Fibroblast of the aortic adventitia (primary cell): ENCODE measurements around the gene SERPINA3. TPM values are rescaled to one million over a fixed set of nuclear protein-coding genes. Genes with fewer than 3 reads are reported as not detected.

Source experiments
- DNase-seq: peaks from one replicate; pipeline ENCODE4 v3.0.0-alpha.2; 2010; ENCODE audit warnings: low read depth
- H3K4me3 ChIP-seq: 2 replicates; pipeline ENCODE4 v1.5.1; 2011; ENCODE audit warnings: low read depth, mild to moderate bottlenecking, control low read depth, low read length, moderate library complexity
- CTCF ChIP-seq: IDR thresholded peaks from 2 replicates; pipeline ENCODE4 v1.5.1; 2011; ENCODE audit warnings: mild to moderate bottlenecking, low read length, control low read depth, inconsistent platforms; ENCODE audit not compliant: insufficient read depth
- total RNA-seq: library from RNA; depleted of rRNA; stranded (reverse); fragments of >200 nt; gene quantifications from 2 replicates; pipeline ENCODE4 v1.2.3, GENCODE V29; 2012; ENCODE audit warnings: low replicate concordance

Gene SERPINA3
- total RNA-seq, 1 donor, result 13.6 TPM

- H3K4me3 ChIP-seq, result no peak overlapping the region
- DNase-seq, result no peak
- TF ChIP-seq CTCF, result no peak
These were observed 41.1 kb downstream of the SERPINA3 start for GRCh38 chr14:94653321-94653720.

GRCh38 chr14:94654071-94654861, 42.1 kb downstream of the SERPINA3 start:
- DNase-seq, result no peak

GRCh38 chr14:94655169-94655710, 43.0 kb downstream of the SERPINA3 start:
- TF ChIP-seq CTCF, result no peak
- DNase-seq, result no peak
- no peak overlapping the region for H3K4me3 ChIP-seq

More at GRCh38 chr14:94654071-94654861, 42.1 kb downstream of the SERPINA3 start:
- no peak overlapping the region for H3K4me3 ChIP-seq
- TF ChIP-seq CTCF, result no peak

- TF ChIP-seq CTCF, result no peak
- no peak overlapping the region for H3K4me3 ChIP-seq
- DNase-seq, result no peak
These were observed 43.9 kb downstream of the SERPINA3 start for GRCh38 chr14:94656043-94656442.

- no peak for DNase-seq
- no peak overlapping the region for H3K4me3 ChIP-seq
- TF ChIP-seq CTCF, result no peak
These were observed 47.1 kb downstream of the SERPINA3 start for GRCh38 chr14:94659256-94659655.

GRCh38 chr14:94659901-94660300, 47.7 kb downstream of the SERPINA3 start:
- no peak overlapping the region for H3K4me3 ChIP-seq
- no peak for TF ChIP-seq CTCF
- no peak for DNase-seq
